ENCODE data around the gene RILPL2.
"Not testable (repeated sequence)": the region's sequence is repeated elsewhere in the genome, so short reads cannot be mapped to it uniquely, and the experiment has no call there.

RILPL2 gene

GRCh38 chr12:123449249-123449733 is 12.8 kb upstream of the RILPL2 start:
- no peak for DNase-seq

GRCh38 chr12:123446333-123446713 is 9.8 kb upstream of the RILPL2 start:
- no peak for DNase-seq

GRCh38 chr12:123445388-123446332 is 9.2 kb upstream of the RILPL2 start:
- DNase-seq: no peak

GRCh38 chr12:123444092-123445026 is 7.9 kb upstream of the RILPL2 start:
- DNase-seq: no peak

- DNase-seq: no peak
These were observed 6.3 kb upstream of the RILPL2 start for GRCh38 chr12:123442774-123443173.

GRCh38 chr12:123441523-123442164 is 5.2 kb upstream of the RILPL2 start:
- DNase-seq: no peak

- DNase-seq: no peak
These were observed 858 bp downstream of the RILPL2 start for GRCh38 chr12:123435636-123436016.

GRCh38 chr12:123433615-123434014 is 2.9 kb downstream of the RILPL2 start:
- no peak for DNase-seq

GRCh38 chr12:123431951-123432817 is 4.3 kb downstream of the RILPL2 start:
- DNase-seq: not testable (repeated sequence)

GRCh38 chr12:123429101-123429500 is 7.4 kb downstream of the RILPL2 start:
- not testable (repeated sequence) for DNase-seq

- DNase-seq: no peak
These were observed 7.9 kb downstream of the RILPL2 start for GRCh38 chr12:123428591-123428990.

- DNase-seq: no peak
These were observed 9.3 kb downstream of the RILPL2 start for GRCh38 chr12:123427036-123427769.

- no peak for DNase-seq
These were observed 15.2 kb downstream of the RILPL2 start for GRCh38 chr12:123421314-123421713.

- DNase-seq: no peak
These were observed 26.5 kb downstream of the RILPL2 start for GRCh38 chr12:123410041-123410412.

- not testable (repeated sequence) for DNase-seq
These were observed 27.0 kb downstream of the RILPL2 start for GRCh38 chr12:123409284-123410040.

- DNase-seq: not testable (repeated sequence)
These were observed 27.9 kb downstream of the RILPL2 start for GRCh38 chr12:123408619-123409018.

GRCh38 chr12:123407934-123408333 is 28.6 kb downstream of the RILPL2 start:
- DNase-seq: not testable (repeated sequence)

- DNase-seq: not testable (repeated sequence)
These were observed 29.2 kb downstream of the RILPL2 start for GRCh38 chr12:123407269-123407668.

GRCh38 chr12:123404581-123404980 is 31.9 kb downstream of the RILPL2 start:
- no peak for DNase-seq

Data from NCI-H2227 treated with DMSO at 0.1 percent for 48 hours (cell line).